Measurements from ENCODE around the gene MACC1. TPM values are rescaled to one million over a fixed set of nuclear protein-coding genes. Genes with fewer than 3 reads are reported as not detected.
"Not testable (repeated sequence)": the region's sequence is repeated elsewhere in the genome, so short reads cannot be mapped to it uniquely, and the experiment has no call there.

The MACC1 gene
- total and polyA plus RNA-seq, 5 donors from 2014 or later: 0.12 to 1.0 (median 0.21) TPM; not detected in 2

DNA sequence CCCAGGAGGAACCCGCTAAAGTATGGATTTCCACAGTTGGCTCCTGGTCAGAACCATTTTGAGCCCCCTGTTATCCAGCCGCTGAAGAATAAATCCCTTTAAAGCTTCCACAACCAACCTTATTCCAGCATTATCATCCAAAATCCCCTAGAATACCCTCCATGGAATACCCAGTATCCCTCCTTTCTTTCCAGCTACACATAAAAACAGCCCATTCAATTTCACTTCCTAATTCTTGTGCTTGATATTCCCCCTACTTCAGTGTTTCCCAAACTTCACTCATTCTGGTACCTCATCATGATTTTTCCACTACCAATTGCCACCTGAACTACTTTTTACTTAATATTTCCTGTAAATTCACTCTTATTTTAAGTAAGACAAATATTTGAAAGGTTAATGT is 3.1 kb downstream of the MACC1 start:
- Histone ChIP-seq H3K36me3 (ENCODE audit: control insufficient read depth, insufficient read depth, low read length) (no peaks in the 10 kb centered on the region), H3K9me3 (ENCODE audit: control insufficient read depth in 2 of 2, low read length in 2 of 2) (peaks cover 0 to 2% of the 10 kb centered on the region in 2 experiments), H3K27ac (ENCODE audit: insufficient read depth, low read length, poor library complexity, severe bottlenecking) (no peak overlapping the region), H3K4me3 (ENCODE audit: low read depth, low read length) (no peak overlapping the region), H3K4me1 (ENCODE audit: control insufficient read depth, insufficient read depth, low read length, poor library complexity, severe bottlenecking) (no peaks in the 10 kb centered on the region), H3K27me3 (ENCODE audit: control insufficient read depth, insufficient read depth, low read length) (no peaks in the 10 kb centered on the region)
- no peak for DNase-seq
- Mint-ChIP-seq H3K27ac (peak overlapping the region in 1 of 3 donors; percentile 75), H3K4me3 (no peak overlapping the region), H3K4me1 (peaks cover 0 to 9% (median 0%) of the 10 kb centered on the region in 4 donors), H3K27me3 (no peaks in the 10 kb centered on the region), H3K36me3 (no peaks in the 10 kb centered on the region), H3K9me3 (peaks cover 0 to 10% (median 4%) of the 10 kb centered on the region in 7 donors)
- ATAC-seq (ENCODE audit: low read depth in 2 of 2): no peak

DNA sequence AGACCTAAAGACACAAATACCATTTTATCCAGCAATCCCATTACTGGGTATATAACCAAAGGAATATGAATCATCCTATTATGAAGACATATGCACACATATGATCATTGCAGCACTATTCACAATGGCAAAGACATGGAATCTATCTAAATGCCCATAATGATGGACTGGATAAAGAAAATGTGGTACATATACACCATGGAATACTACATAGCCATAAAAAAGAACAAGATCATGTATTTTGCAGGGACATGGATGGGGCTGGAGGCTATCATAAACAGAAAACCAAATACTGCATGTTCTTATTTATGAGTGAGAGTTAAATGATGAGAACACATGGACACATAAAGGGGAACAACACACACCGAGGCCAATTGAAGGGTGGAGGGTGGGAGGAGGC is 3.8 kb downstream of the MACC1 start:
- Histone ChIP-seq H3K36me3 (ENCODE audit: control insufficient read depth, insufficient read depth, low read length) (no peaks in the 10 kb centered on the region), H3K27me3 (ENCODE audit: control insufficient read depth, insufficient read depth, low read length) (no peaks in the 10 kb centered on the region), H3K4me3 (ENCODE audit: low read depth, low read length) (no peak overlapping the region), H3K4me1 (ENCODE audit: control insufficient read depth, insufficient read depth, low read length, poor library complexity, severe bottlenecking) (no peaks in the 10 kb centered on the region), H3K9me3 (ENCODE audit: control insufficient read depth in 2 of 2, low read length in 2 of 2) (peaks cover 0 to 7% of the 10 kb centered on the region in 2 experiments), H3K27ac (ENCODE audit: insufficient read depth, low read length, poor library complexity, severe bottlenecking) (no peak overlapping the region)
- no peaks in the 10 kb centered on the region for H3K36me3 Mint-ChIP-seq
- no peak for DNase-seq
- no peak overlapping the region for H3K27ac Mint-ChIP-seq
- peaks cover 0 to 5% (median 0%) of the 10 kb centered on the region in 4 donors for H3K4me1 Mint-ChIP-seq
- H3K9me3 Mint-ChIP-seq: peaks cover 0 to 11% (median 4%) of the 10 kb centered on the region in 7 donors
- H3K4me3 Mint-ChIP-seq: no peak overlapping the region
- no peak for ATAC-seq (ENCODE audit: low read depth in 2 of 2)
- H3K27me3 Mint-ChIP-seq: no peaks in the 10 kb centered on the region

GRCh38 chr7:20211376-20211775 is 5.8 kb downstream of the MACC1 start:
- H3K4me1 Mint-ChIP-seq: no peaks in the 10 kb centered on the region
- H3K27me3 Mint-ChIP-seq: no peaks in the 10 kb centered on the region
- Histone ChIP-seq H3K27me3 (ENCODE audit: control insufficient read depth, insufficient read depth, low read length) (no peaks in the 10 kb centered on the region), H3K9me3 (ENCODE audit: control insufficient read depth in 2 of 2, low read length in 2 of 2) (peaks cover 0 to 7% of the 10 kb centered on the region in 2 experiments), H3K4me1 (ENCODE audit: control insufficient read depth, insufficient read depth, low read length, poor library complexity, severe bottlenecking) (no peaks in the 10 kb centered on the region), H3K36me3 (ENCODE audit: control insufficient read depth, insufficient read depth, low read length) (no peaks in the 10 kb centered on the region), H3K4me3 (ENCODE audit: low read depth, low read length) (no peak overlapping the region), H3K27ac (ENCODE audit: insufficient read depth, low read length, poor library complexity, severe bottlenecking) (no peak overlapping the region)
- H3K9me3 Mint-ChIP-seq: peaks cover 1 to 16% (median 6%) of the 10 kb centered on the region in 7 donors
- DNase-seq: no peak
- no peak for ATAC-seq (ENCODE audit: low read depth in 2 of 2)
- no peaks in the 10 kb centered on the region for H3K36me3 Mint-ChIP-seq
- no peak overlapping the region for H3K4me3 Mint-ChIP-seq
- H3K27ac Mint-ChIP-seq: no peak overlapping the region

DNA sequence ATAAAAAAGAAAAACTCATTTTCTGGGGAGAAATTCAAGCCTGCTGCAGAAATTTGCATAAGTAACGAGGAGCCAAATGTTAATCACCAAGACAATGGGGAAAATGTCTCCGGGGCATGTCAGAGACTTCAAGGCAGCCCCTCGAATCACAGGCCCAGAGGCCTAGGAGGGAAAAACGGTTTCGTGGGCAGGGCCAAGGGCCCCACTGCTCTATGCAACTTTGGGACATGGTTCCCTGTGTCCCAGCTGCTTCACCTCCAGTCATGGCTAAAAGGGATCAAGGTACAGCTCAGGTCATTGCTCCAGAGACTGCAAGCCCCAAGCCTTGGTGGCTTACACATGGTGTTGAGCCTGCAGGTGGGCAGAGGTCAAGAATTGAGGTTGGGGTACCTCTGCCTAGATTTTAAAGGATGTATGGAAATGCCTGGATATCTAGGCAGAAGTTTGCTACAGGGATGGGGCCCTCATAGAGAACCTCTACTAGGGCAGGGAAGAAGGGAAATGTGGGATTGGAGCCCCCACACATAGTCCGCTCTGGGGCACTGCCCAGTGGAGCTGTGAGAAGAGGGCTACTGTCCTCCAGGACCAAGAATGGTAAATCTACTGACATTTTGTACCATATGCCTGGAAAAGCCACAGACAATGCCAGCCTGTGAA is 8.4 kb downstream of the MACC1 start:
- no peaks in the 10 kb centered on the region for H3K27me3 Mint-ChIP-seq
- Histone ChIP-seq H3K4me1 (ENCODE audit: control insufficient read depth, insufficient read depth, low read length, poor library complexity, severe bottlenecking) (no peaks in the 10 kb centered on the region), H3K36me3 (ENCODE audit: control insufficient read depth, insufficient read depth, low read length) (no peaks in the 10 kb centered on the region), H3K9me3 (ENCODE audit: control insufficient read depth in 2 of 2, low read length in 2 of 2) (peaks cover 0 to 7% of the 10 kb centered on the region in 2 experiments), H3K27ac (ENCODE audit: insufficient read depth, low read length, poor library complexity, severe bottlenecking) (no peak overlapping the region), H3K27me3 (ENCODE audit: control insufficient read depth, insufficient read depth, low read length) (no peaks in the 10 kb centered on the region), H3K4me3 (ENCODE audit: low read depth, low read length) (no peak overlapping the region)
- no peaks in the 10 kb centered on the region for H3K36me3 Mint-ChIP-seq
- peaks cover 1 to 19% (median 7%) of the 10 kb centered on the region in 7 donors for H3K9me3 Mint-ChIP-seq
- H3K4me1 Mint-ChIP-seq: no peaks in the 10 kb centered on the region
- no peak overlapping the region for H3K27ac Mint-ChIP-seq
- DNase-seq (no peak), ATAC-seq (ENCODE audit: low read depth in 2 of 2) (no peak)
- no peak overlapping the region for H3K4me3 Mint-ChIP-seq

DNA sequence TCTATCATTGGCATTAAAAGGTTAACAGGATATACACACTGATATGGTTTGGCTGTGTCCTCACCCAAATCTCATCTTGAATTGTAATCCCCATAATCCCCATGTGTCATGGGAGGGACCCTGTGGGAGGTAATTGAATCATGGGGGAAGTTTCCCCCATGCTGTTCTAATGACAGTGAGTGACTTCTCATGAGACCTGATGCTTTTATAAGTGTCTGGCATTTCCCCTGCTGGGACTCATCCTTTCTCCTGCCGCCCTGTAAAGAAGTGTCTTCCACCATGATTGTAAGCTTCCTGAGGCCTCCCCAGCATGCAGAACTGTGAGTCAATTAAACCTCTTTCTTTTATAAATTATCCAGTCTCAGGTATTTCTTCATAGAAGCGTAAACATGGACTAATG is 9.4 kb downstream of the MACC1 start:
- H3K36me3 ChIP-seq (ENCODE audit: control insufficient read depth, insufficient read depth, low read length); H3K4me3 ChIP-seq (ENCODE audit: low read depth, low read length); H3K27me3 ChIP-seq (ENCODE audit: control insufficient read depth, insufficient read depth, low read length); H3K27ac Mint-ChIP-seq; H3K4me1 Mint-ChIP-seq; DNase-seq; H3K36me3 Mint-ChIP-seq; H3K9me3 ChIP-seq (ENCODE audit: control insufficient read depth in 2 of 2, low read length in 2 of 2); H3K27ac ChIP-seq (ENCODE audit: insufficient read depth, low read length, poor library complexity, severe bottlenecking); ATAC-seq (ENCODE audit: low read depth in 2 of 2); H3K4me1 ChIP-seq (ENCODE audit: control insufficient read depth, insufficient read depth, low read length, poor library complexity, severe bottlenecking); H3K27me3 Mint-ChIP-seq: not testable (repeated sequence)
- H3K4me3 Mint-ChIP-seq: peak overlapping the region in 1 of 4 donors; percentile 73
- H3K9me3 Mint-ChIP-seq: peaks cover 1 to 19% (median 7%) of the 10 kb centered on the region in 7 donors

DNA sequence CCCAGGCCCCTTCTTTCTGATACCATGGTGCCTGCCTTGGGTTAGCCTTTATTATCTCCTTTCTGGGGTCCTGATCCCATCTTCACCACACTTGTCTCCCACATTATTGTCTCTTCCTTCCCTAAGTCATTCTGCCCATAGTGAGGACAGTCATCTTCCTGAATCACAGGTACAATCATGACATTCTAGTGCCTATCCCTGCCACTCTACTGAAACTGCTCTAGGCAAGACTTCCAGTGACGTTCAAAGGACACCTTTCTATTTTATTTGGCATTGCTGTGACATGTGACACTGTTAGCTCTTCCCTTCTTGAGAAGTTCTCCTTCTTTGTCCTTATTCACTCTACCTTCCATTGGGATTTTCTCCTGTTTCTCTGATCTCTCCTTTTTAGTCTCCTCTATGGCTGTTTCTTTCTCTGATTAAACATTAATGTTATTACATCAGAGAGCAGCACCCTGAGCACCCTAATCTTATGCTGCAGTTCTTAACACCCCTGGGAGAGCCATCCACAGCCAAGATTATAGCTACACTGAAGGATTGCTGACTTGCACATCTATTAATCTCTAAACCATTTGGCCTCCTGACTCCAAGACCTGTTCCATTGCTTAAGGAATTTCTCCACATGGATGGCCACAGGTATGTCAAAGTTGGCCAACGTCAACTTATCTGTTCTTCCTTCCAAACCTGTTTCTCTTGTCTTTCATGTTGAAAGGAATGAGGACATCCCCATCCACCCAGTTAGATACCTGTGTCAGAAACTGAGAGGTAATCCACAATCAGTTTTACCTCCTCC is 10.9 kb downstream of the MACC1 start:
- peaks cover 1 to 19% (median 7%) of the 10 kb centered on the region in 7 donors for H3K9me3 Mint-ChIP-seq
- no peaks in the 10 kb centered on the region for H3K27me3 Mint-ChIP-seq
- peak overlapping the region in 1 of 4 donors; percentile 35 for H3K4me3 Mint-ChIP-seq
- Histone ChIP-seq H3K9me3 (ENCODE audit: control insufficient read depth in 2 of 2, low read length in 2 of 2) (peaks cover 0 to 7% of the 10 kb centered on the region in 2 experiments), H3K36me3 (ENCODE audit: control insufficient read depth, insufficient read depth, low read length) (no peaks in the 10 kb centered on the region), H3K4me3 (ENCODE audit: low read depth, low read length) (no peak overlapping the region), H3K27ac (ENCODE audit: insufficient read depth, low read length, poor library complexity, severe bottlenecking) (no peak overlapping the region), H3K27me3 (ENCODE audit: control insufficient read depth, insufficient read depth, low read length) (no peaks in the 10 kb centered on the region), H3K4me1 (ENCODE audit: control insufficient read depth, insufficient read depth, low read length, poor library complexity, severe bottlenecking) (no peaks in the 10 kb centered on the region)
- no peak overlapping the region for H3K27ac Mint-ChIP-seq
- ATAC-seq (ENCODE audit: low read depth in 2 of 2): no peak
- H3K4me1 Mint-ChIP-seq: no peaks in the 10 kb centered on the region
- DNase-seq: no peak
- H3K36me3 Mint-ChIP-seq: no peaks in the 10 kb centered on the region

- ATAC-seq (ENCODE audit: low read depth in 2 of 2): no peak
- no peak overlapping the region for H3K27ac Mint-ChIP-seq
Measured at GRCh38 chr7:20203316-20203715, 13.9 kb downstream of the MACC1 start.

More at GRCh38 chr7:20203316-20203715, 13.9 kb downstream of the MACC1 start:
- H3K4me1 ChIP-seq (ENCODE audit: control insufficient read depth, insufficient read depth, low read length, poor library complexity, severe bottlenecking): no peaks in the 10 kb centered on the region
- no peak overlapping the region for H3K27ac ChIP-seq (ENCODE audit: insufficient read depth, low read length, poor library complexity, severe bottlenecking)
- H3K4me1 Mint-ChIP-seq: peaks cover 0 to 3% (median 0%) of the 10 kb centered on the region in 4 donors
- H3K9me3 Mint-ChIP-seq: peaks cover 0 to 9% (median 2%) of the 10 kb centered on the region in 7 donors
- no peak overlapping the region for H3K4me3 Mint-ChIP-seq
- no peaks in the 10 kb centered on the region for H3K27me3 Mint-ChIP-seq
- DNase-seq: no peak
- no peaks in the 10 kb centered on the region for H3K36me3 Mint-ChIP-seq
- H3K9me3 ChIP-seq (ENCODE audit: control insufficient read depth in 2 of 2, low read length in 2 of 2): no peaks in the 10 kb centered on the region
- H3K36me3 ChIP-seq (ENCODE audit: control insufficient read depth, insufficient read depth, low read length): no peaks in the 10 kb centered on the region
- no peak overlapping the region for H3K4me3 ChIP-seq (ENCODE audit: low read depth, low read length)
- H3K27me3 ChIP-seq (ENCODE audit: control insufficient read depth, insufficient read depth, low read length): no peaks in the 10 kb centered on the region
